ENCODE measurements around the gene PBXIP1. TPM values are rescaled to one million over a fixed set of nuclear protein-coding genes. Genes with fewer than 3 reads are reported as not detected.

Gene PBXIP1
- total and polyA plus RNA-seq, 10 of the 15 experiments (the other 5 are each of a cell fraction or from before 2014, with no cell fraction given): 0.63 to 25.6 (median 15.4) TPM

DNA sequence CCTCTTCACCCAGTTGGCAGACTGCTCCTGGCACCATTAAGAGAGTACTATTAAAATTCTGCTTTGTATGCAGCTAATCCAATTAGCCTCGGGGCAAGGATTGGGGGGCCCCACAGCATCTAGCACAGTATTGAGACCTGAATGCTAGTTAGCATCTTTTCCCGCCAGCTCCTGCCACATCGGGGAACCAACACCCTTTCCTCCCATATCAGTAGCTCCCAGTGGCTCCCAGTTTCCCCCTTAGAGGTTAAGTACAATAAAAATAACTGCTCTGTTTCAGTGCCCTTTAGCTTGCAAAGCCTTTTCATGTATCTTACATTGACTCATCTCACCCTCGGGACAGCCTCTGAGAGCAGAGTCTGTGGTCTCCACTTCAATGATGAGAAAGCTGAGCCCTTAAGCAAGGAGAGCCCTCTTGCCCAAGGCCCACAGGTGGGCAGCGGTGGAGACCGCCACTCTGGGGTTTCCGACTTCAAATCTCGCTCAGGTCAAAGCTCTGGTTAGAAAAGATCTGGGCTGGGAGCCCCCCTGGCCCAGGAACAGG lies 15.2 kb downstream of the PBXIP1 start (continued):
- TF ChIP-seq, protein P1, sequence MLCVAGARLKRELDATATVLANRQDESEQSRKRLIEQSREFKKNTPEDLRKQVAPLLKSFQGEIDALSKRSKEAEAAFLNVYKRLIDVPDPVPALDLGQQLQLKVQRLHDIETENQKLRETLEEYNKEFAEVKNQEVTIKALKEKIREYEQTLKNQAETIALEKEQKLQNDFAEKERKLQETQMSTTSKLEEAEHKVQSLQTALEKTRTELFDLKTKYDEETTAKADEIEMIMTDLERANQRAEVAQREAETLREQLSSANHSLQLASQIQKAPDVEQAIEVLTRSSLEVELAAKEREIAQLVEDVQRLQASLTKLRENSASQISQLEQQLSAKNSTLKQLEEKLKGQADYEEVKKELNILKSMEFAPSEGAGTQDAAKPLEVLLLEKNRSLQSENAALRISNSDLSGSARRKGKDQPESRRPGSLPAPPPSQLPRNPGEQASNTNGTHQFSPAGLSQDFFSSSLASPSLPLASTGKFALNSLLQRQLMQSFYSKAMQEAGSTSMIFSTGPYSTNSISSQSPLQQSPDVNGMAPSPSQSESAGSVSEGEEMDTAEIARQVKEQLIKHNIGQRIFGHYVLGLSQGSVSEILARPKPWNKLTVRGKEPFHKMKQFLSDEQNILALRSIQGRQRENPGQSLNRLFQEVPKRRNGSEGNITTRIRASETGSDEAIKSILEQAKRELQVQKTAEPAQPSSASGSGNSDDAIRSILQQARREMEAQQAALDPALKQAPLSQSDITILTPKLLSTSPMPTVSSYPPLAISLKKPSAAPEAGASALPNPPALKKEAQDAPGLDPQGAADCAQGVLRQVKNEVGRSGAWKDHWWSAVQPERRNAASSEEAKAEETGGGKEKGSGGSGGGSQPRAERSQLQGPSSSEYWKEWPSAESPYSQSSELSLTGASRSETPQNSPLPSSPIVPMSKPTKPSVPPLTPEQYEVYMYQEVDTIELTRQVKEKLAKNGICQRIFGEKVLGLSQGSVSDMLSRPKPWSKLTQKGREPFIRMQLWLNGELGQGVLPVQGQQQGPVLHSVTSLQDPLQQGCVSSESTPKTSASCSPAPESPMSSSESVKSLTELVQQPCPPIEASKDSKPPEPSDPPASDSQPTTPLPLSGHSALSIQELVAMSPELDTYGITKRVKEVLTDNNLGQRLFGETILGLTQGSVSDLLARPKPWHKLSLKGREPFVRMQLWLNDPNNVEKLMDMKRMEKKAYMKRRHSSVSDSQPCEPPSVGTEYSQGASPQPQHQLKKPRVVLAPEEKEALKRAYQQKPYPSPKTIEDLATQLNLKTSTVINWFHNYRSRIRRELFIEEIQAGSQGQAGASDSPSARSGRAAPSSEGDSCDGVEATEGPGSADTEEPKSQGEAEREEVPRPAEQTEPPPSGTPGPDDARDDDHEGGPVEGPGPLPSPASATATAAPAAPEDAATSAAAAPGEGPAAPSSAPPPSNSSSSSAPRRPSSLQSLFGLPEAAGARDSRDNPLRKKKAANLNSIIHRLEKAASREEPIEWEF (IDR thresholded peaks at IDR 0.05; ENCODE audit: insufficient replicate concordance, low read depth, low read length): no peak
- TF ChIP-seq STAT1 (conservative IDR thresholded peaks at IDR 0.05) (no peak), EZH2 (IDR thresholded peaks at IDR 0.05; ENCODE audit: borderline replicate concordance, control insufficient read depth, low read depth, low read length) (no peak), ETV6 (conservative IDR thresholded peaks at IDR 0.05 in 1 of 2, IDR thresholded peaks at IDR 0.05 in 1 of 2; ENCODE audit: borderline replicate concordance in 1 of 2, low read depth in 1 of 2) (peak in 1 of 2 experiments; percentile 64; a peak in 2 of 4 replicates), NR2C2 (IDR thresholded peaks at IDR 0.05; ENCODE audit: borderline replicate concordance, control insufficient read depth, insufficient read length, low read depth) (no peak), EP300 (IDR thresholded peaks at IDR 0.05; ENCODE audit: borderline replicate concordance in 1 of 2, control insufficient read depth in 1 of 2, low read depth in 2 of 2, low read length in 2 of 2) (peak in 1 of 2 experiments; percentile 48; a peak in 2 of 4 replicates), HDGF (IDR thresholded peaks at IDR 0.05) (no peak), CEBPB (IDR thresholded peaks at IDR 0.05; ENCODE audit: borderline replicate concordance in 1 of 2, low read depth in 2 of 2, low read length in 2 of 2) (no peak), FOXM1 (IDR thresholded peaks at IDR 0.05; ENCODE audit: low read depth, low read length) (no peak), SREBF2 (IDR thresholded peaks at IDR 0.05; ENCODE audit: low read length) (no peak), CBX3 (IDR thresholded peaks at IDR 0.05; ENCODE audit: borderline replicate concordance, low read depth) (no peak), ZNF217 (IDR thresholded peaks at IDR 0.05) (no peak), BRCA1 (IDR thresholded peaks at IDR 0.05; ENCODE audit: low read depth, low read length) (no peak), MEF2B (IDR thresholded peaks at IDR 0.05; ENCODE audit: partially characterized antibody, poor library complexity, severe bottlenecking) (peak; percentile 53), TBL1XR1 (IDR thresholded peaks at IDR 0.05; ENCODE audit: low read depth, low read length) (no peak), YY1 (IDR thresholded peaks at IDR 0.05; ENCODE audit: low read depth, low read length) (no peak)
- TF ChIP-seq, protein P2, sequence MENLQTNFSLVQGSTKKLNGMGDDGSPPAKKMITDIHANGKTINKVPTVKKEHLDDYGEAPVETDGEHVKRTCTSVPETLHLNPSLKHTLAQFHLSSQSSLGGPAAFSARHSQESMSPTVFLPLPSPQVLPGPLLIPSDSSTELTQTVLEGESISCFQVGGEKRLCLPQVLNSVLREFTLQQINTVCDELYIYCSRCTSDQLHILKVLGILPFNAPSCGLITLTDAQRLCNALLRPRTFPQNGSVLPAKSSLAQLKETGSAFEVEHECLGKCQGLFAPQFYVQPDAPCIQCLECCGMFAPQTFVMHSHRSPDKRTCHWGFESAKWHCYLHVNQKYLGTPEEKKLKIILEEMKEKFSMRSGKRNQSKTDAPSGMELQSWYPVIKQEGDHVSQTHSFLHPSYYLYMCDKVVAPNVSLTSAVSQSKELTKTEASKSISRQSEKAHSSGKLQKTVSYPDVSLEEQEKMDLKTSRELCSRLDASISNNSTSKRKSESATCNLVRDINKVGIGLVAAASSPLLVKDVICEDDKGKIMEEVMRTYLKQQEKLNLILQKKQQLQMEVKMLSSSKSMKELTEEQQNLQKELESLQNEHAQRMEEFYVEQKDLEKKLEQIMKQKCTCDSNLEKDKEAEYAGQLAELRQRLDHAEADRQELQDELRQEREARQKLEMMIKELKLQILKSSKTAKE (IDR thresholded peaks at IDR 0.05; ENCODE audit: low read depth, poor library complexity, severe bottlenecking): no peak
- TF ChIP-seq, protein P3, sequence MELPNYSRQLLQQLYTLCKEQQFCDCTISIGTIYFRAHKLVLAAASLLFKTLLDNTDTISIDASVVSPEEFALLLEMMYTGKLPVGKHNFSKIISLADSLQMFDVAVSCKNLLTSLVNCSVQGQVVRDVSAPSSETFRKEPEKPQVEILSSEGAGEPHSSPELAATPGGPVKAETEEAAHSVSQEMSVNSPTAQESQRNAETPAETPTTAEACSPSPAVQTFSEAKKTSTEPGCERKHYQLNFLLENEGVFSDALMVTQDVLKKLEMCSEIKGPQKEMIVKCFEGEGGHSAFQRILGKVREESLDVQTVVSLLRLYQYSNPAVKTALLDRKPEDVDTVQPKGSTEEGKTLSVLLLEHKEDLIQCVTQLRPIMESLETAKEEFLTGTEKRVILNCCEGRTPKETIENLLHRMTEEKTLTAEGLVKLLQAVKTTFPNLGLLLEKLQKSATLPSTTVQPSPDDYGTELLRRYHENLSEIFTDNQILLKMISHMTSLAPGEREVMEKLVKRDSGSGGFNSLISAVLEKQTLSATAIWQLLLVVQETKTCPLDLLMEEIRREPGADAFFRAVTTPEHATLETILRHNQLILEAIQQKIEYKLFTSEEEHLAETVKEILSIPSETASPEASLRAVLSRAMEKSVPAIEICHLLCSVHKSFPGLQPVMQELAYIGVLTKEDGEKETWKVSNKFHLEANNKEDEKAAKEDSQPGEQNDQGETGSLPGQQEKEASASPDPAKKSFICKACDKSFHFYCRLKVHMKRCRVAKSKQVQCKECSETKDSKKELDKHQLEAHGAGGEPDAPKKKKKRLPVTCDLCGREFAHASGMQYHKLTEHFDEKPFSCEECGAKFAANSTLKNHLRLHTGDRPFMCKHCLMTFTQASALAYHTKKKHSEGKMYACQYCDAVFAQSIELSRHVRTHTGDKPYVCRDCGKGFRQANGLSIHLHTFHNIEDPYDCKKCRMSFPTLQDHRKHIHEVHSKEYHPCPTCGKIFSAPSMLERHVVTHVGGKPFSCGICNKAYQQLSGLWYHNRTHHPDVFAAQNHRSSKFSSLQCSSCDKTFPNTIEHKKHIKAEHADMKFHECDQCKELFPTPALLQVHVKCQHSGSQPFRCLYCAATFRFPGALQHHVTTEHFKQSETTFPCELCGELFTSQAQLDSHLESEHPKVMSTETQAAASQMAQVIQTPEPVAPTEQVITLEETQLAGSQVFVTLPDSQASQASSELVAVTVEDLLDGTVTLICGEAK (IDR thresholded peaks at IDR 0.05; ENCODE audit: borderline replicate concordance): no peak
